HEK293 (cell line): ENCODE data around the gene VPS54.

Experiments
- BCL11A ChIP-seq: fragments of 450-650 bp; formaldehyde crosslinking; IDR thresholded peaks from 2 replicates; pipeline ENCODE4 v1.5.1; 2016; ENCODE audit warnings: low read depth, missing biosample characterization, missing genetic modification characterization
- GLIS1 ChIP-seq: fragments of 450-650 bp; formaldehyde crosslinking; IDR thresholded peaks from 2 replicates; pipeline ENCODE4 v1.5.1; 2016; ENCODE audit warnings: missing biosample characterization, missing genetic modification characterization
- HOXC10 ChIP-seq: sonication (generic); formaldehyde crosslinking; IDR thresholded peaks from 2 replicates; pipeline ENCODE4 v1.8.1; 2023; ENCODE audit warnings: mild to moderate bottlenecking, missing genetic modification reagents
- KLF9 ChIP-seq: fragments of 450-650 bp; formaldehyde crosslinking; IDR thresholded peaks from 2 replicates; pipeline ENCODE4 v1.5.1; 2016; ENCODE audit warnings: missing biosample characterization, missing genetic modification characterization, low read depth
- TCF7L2 ChIP-seq: IDR thresholded peaks from 2 replicates; pipeline ENCODE4 v1.6.1; 2011; ENCODE audit warnings: low read depth, mild to moderate bottlenecking, inconsistent platforms, low read length, moderate library complexity, borderline replicate concordance
- TRIM28 ChIP-seq: IDR thresholded peaks from 2 replicates; pipeline ENCODE4 v1.6.1; 2011; ENCODE audit warnings: low read length, control low read depth, borderline replicate concordance
- ZBTB21 ChIP-seq: fragments of 450-650 bp; formaldehyde crosslinking; IDR thresholded peaks from 2 replicates; pipeline ENCODE4 v1.5.1; 2017; ENCODE audit warnings: missing biosample characterization, missing genetic modification characterization
- ZFHX2 ChIP-seq: fragments of 450-650 bp; formaldehyde crosslinking; conservative IDR thresholded peaks from 2 replicates; pipeline ENCODE4 v1.5.1; 2016; ENCODE audit warnings: missing biosample characterization, missing genetic modification characterization
- ZNF121 ChIP-seq: fragments of 450-650 bp; formaldehyde crosslinking; IDR thresholded peaks from 2 replicates; pipeline ENCODE4 v1.5.1; 2016; ENCODE audit warnings: missing biosample characterization, missing genetic modification characterization
- ZNF138 ChIP-seq: fragments of 450-650 bp; formaldehyde crosslinking; IDR thresholded peaks from 2 replicates; pipeline ENCODE4 v1.5.1; 2016; ENCODE audit warnings: missing biosample characterization, missing genetic modification characterization, borderline replicate concordance
- ZNF239 ChIP-seq: fragments of 450-650 bp; formaldehyde crosslinking; IDR thresholded peaks from 2 replicates; pipeline ENCODE4 v1.5.1; 2016; ENCODE audit warnings: missing biosample characterization, missing genetic modification characterization
- ZNF394 ChIP-seq: fragments of 450-650 bp; formaldehyde crosslinking; IDR thresholded peaks from 2 replicates; pipeline ENCODE4 v1.5.1; 2016; ENCODE audit warnings: missing biosample characterization, missing genetic modification characterization, mild to moderate bottlenecking, moderate library complexity, borderline replicate concordance
- ZNF610 ChIP-seq: fragments of 450-650 bp; formaldehyde crosslinking; IDR thresholded peaks from 2 replicates; pipeline ENCODE4 v1.5.1; 2016; ENCODE audit warnings: missing biosample characterization, missing genetic modification characterization, borderline replicate concordance
- ZNF701 ChIP-seq: fragments of 450-650 bp; formaldehyde crosslinking; IDR thresholded peaks from 2 replicates; pipeline ENCODE4 v1.5.1; 2016; ENCODE audit warnings: missing biosample characterization, missing genetic modification characterization
- ZNF747 ChIP-seq: fragments of 450-650 bp; formaldehyde crosslinking; IDR thresholded peaks from 2 replicates; pipeline ENCODE4 v1.5.1; 2016; ENCODE audit warnings: missing biosample characterization, missing genetic modification characterization
- ZSCAN16 ChIP-seq: fragments of 450-650 bp; formaldehyde crosslinking; IDR thresholded peaks from 2 replicates; pipeline ENCODE4 v1.5.1; 2016; ENCODE audit warnings: missing biosample characterization, missing genetic modification characterization
- ZSCAN30 ChIP-seq: fragments of 450-650 bp; IDR thresholded peaks from 2 replicates; pipeline ENCODE4 v1.5.1; 2018; ENCODE audit warnings: missing biosample characterization, mild to moderate bottlenecking, missing genetic modification characterization, moderate library complexity
- TF ChIP-seq, protein P1 (sequence below): fragments of 450-650 bp; formaldehyde crosslinking; IDR thresholded peaks from 2 replicates; pipeline ENCODE4 v1.5.1; 2016; ENCODE audit warnings: missing biosample characterization, missing genetic modification characterization
- TF ChIP-seq, protein P2 (sequence below): fragments of 450-650 bp; formaldehyde crosslinking; IDR thresholded peaks from 2 replicates; pipeline ENCODE4 v1.5.1; 2016; ENCODE audit warnings: missing biosample characterization, missing genetic modification characterization
- TF ChIP-seq, protein P3 (sequence below): fragments of 450-650 bp; formaldehyde crosslinking; IDR thresholded peaks from 2 replicates; pipeline ENCODE4 v1.5.1; 2016; ENCODE audit warnings: missing biosample characterization, missing genetic modification characterization
- TF ChIP-seq, protein P4 (sequence below): fragments of 450-650 bp; formaldehyde crosslinking; IDR thresholded peaks from 2 replicates; pipeline ENCODE4 v1.5.1; 2017; ENCODE audit warnings: missing biosample characterization, missing genetic modification characterization
- TF ChIP-seq, protein P5 (sequence below): fragments of 450-650 bp; formaldehyde crosslinking; IDR thresholded peaks from 2 replicates; pipeline ENCODE4 v1.5.1; 2016; ENCODE audit warnings: missing biosample characterization, missing genetic modification characterization
- TF ChIP-seq, protein P6 (sequence below): fragments of 450-650 bp; IDR thresholded peaks from 2 replicates; pipeline ENCODE4 v1.5.1; 2018; ENCODE audit warnings: missing biosample characterization, mild to moderate bottlenecking, missing genetic modification characterization
- TF ChIP-seq, protein P7 (sequence below): fragments of 450-650 bp; formaldehyde crosslinking; IDR thresholded peaks from 2 replicates; pipeline ENCODE4 v1.5.1; 2016; ENCODE audit warnings: missing biosample characterization, missing genetic modification characterization
- TF ChIP-seq, protein P8 (sequence below): fragments of 450-650 bp; formaldehyde crosslinking; IDR thresholded peaks from 2 replicates; pipeline ENCODE4 v1.5.1; 2017; ENCODE audit warnings: missing biosample characterization, missing genetic modification characterization
- TF ChIP-seq, protein P9 (sequence below): fragments of 450-650 bp; formaldehyde crosslinking; IDR thresholded peaks from 2 replicates; pipeline ENCODE4 v1.5.1; 2016; ENCODE audit warnings: missing biosample characterization, missing genetic modification characterization

VPS54 gene

DNA sequence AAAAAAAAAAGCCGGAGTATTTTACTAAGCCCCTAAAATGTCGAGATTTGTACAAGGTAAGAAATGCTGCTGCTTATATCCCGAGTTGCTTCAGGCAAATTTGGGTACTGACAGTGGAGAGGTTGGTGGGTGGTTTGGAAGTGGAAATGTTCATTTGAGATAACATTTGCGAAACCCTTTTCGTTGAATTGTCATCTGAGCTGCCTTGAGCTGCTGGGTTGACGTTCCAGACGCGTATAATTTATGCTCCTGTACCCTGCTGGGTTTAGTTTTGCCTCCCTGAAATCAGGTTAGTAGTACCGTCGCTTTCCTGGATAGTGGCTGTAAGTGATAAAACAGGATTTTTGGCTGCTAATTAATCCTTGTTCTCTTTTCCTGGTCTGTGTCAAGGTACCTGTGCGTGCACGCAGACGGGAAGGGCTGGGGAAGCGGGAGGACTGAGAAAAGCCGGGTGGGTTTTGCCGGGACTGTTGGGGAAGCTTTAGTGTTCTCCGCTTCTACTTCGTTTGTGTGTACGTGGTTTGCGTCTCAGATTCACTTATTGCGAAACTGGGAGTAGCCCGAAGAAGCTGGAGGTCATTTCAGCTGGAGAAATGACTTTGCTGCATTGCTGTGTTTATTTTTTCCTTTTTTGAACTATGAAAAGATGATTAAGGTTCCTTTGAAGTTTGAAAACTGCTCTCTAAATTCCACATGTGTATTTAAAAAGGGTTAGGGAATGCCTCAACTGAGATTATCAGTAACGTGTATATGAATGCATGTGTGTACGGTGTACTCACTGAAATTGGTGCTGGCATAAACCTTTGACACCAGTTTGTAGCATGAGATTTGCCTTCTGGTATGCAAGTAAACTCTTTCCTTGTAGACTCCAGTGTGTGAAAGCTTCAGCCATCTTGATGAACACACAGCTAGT lies 176.8 kb downstream of the VPS54 start (continued):
- TF ChIP-seq, protein P1, sequence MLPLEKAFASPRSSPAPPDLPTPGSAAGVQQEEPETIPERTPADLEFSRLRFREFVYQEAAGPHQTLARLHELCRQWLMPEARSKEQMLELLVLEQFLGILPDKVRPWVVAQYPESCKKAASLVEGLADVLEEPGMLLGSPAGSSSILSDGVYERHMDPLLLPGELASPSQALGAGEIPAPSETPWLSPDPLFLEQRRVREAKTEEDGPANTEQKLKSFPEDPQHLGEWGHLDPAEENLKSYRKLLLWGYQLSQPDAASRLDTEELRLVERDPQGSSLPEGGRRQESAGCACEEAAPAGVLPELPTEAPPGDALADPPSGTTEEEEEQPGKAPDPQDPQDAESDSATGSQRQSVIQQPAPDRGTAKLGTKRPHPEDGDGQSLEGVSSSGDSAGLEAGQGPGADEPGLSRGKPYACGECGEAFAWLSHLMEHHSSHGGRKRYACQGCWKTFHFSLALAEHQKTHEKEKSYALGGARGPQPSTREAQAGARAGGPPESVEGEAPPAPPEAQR, result no peak
- TF ChIP-seq ZFHX2 (tag by site-specific recombination), result no peak
- peak; percentile 99 for TF ChIP-seq ZNF394 (tag by site-specific recombination)
- TF ChIP-seq, protein P2, sequence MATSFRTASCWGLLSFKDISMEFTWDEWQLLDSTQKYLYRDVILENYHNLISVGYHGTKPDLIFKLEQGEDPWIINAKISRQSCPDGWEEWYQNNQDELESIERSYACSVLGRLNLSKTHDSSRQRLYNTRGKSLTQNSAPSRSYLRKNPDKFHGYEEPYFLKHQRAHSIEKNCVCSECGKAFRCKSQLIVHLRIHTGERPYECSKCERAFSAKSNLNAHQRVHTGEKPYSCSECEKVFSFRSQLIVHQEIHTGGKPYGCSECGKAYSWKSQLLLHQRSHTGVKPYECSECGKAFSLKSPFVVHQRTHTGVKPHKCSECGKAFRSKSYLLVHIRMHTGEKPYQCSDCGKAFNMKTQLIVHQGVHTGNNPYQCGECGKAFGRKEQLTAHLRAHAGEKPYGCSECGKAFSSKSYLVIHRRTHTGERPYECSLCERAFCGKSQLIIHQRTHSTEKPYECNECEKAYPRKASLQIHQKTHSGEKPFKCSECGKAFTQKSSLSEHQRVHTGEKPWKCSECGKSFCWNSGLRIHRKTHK, result no peak
- TF ChIP-seq ZNF121 (tag by site-specific recombination), result no peak
- TF ChIP-seq KLF9 (tag by site-specific recombination), result no peak
- TF ChIP-seq TRIM28, result peak; percentile 78; the same call in 1 of the 2 replicates
- TF ChIP-seq HOXC10 (CRISPR knock-in tag), result no peak
- TF ChIP-seq TCF7L2, result no peak
- TF ChIP-seq, protein P3, sequence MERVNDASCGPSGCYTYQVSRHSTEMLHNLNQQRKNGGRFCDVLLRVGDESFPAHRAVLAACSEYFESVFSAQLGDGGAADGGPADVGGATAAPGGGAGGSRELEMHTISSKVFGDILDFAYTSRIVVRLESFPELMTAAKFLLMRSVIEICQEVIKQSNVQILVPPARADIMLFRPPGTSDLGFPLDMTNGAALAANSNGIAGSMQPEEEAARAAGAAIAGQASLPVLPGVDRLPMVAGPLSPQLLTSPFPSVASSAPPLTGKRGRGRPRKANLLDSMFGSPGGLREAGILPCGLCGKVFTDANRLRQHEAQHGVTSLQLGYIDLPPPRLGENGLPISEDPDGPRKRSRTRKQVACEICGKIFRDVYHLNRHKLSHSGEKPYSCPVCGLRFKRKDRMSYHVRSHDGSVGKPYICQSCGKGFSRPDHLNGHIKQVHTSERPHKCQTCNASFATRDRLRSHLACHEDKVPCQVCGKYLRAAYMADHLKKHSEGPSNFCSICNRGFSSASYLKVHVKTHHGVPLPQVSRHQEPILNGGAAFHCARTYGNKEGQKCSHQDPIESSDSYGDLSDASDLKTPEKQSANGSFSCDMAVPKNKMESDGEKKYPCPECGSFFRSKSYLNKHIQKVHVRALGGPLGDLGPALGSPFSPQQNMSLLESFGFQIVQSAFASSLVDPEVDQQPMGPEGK, result no peak
- TF ChIP-seq ZNF138 (tag by site-specific recombination), result no peak
- TF ChIP-seq, protein P4, sequence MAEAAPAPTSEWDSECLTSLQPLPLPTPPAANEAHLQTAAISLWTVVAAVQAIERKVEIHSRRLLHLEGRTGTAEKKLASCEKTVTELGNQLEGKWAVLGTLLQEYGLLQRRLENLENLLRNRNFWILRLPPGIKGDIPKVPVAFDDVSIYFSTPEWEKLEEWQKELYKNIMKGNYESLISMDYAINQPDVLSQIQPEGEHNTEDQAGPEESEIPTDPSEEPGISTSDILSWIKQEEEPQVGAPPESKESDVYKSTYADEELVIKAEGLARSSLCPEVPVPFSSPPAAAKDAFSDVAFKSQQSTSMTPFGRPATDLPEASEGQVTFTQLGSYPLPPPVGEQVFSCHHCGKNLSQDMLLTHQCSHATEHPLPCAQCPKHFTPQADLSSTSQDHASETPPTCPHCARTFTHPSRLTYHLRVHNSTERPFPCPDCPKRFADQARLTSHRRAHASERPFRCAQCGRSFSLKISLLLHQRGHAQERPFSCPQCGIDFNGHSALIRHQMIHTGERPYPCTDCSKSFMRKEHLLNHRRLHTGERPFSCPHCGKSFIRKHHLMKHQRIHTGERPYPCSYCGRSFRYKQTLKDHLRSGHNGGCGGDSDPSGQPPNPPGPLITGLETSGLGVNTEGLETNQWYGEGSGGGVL (tag by site-specific recombination), result no peak
- TF ChIP-seq ZNF610, result no peak
- no peak for TF ChIP-seq ZBTB21 (tag by site-specific recombination)
- no peak for TF ChIP-seq ZSCAN16 (tag by site-specific recombination)
- no peak for TF ChIP-seq ZSCAN30 (tag by site-specific recombination)
- TF ChIP-seq, protein P5, sequence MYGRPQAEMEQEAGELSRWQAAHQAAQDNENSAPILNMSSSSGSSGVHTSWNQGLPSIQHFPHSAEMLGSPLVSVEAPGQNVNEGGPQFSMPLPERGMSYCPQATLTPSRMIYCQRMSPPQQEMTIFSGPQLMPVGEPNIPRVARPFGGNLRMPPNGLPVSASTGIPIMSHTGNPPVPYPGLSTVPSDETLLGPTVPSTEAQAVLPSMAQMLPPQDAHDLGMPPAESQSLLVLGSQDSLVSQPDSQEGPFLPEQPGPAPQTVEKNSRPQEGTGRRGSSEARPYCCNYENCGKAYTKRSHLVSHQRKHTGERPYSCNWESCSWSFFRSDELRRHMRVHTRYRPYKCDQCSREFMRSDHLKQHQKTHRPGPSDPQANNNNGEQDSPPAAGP (tag by site-specific recombination), result no peak
- TF ChIP-seq, protein P6, sequence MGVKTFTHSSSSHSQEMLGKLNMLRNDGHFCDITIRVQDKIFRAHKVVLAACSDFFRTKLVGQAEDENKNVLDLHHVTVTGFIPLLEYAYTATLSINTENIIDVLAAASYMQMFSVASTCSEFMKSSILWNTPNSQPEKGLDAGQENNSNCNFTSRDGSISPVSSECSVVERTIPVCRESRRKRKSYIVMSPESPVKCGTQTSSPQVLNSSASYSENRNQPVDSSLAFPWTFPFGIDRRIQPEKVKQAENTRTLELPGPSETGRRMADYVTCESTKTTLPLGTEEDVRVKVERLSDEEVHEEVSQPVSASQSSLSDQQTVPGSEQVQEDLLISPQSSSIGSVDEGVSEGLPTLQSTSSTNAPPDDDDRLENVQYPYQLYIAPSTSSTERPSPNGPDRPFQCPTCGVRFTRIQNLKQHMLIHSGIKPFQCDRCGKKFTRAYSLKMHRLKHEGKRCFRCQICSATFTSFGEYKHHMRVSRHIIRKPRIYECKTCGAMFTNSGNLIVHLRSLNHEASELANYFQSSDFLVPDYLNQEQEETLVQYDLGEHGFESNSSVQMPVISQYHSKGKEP (tag by site-specific recombination), result no peak
- TF ChIP-seq, protein P7, sequence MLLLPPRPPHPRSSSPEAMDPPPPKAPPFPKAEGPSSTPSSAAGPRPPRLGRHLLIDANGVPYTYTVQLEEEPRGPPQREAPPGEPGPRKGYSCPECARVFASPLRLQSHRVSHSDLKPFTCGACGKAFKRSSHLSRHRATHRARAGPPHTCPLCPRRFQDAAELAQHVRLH (tag by site-specific recombination), result no peak
- TF ChIP-seq ZNF747 (tag by site-specific recombination), result no peak
- TF ChIP-seq ZNF701 (tag by site-specific recombination), result no peak
- TF ChIP-seq, protein P8, sequence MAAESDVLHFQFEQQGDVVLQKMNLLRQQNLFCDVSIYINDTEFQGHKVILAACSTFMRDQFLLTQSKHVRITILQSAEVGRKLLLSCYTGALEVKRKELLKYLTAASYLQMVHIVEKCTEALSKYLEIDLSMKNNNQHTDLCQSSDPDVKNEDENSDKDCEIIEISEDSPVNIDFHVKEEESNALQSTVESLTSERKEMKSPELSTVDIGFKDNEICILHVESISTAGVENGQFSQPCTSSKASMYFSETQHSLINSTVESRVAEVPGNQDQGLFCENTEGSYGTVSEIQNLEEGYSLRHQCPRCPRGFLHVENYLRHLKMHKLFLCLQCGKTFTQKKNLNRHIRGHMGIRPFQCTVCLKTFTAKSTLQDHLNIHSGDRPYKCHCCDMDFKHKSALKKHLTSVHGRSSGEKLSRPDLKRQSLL (tag by site-specific recombination), result no peak
- TF ChIP-seq BCL11A (tag by site-specific recombination), result no peak
- TF ChIP-seq, protein P9, sequence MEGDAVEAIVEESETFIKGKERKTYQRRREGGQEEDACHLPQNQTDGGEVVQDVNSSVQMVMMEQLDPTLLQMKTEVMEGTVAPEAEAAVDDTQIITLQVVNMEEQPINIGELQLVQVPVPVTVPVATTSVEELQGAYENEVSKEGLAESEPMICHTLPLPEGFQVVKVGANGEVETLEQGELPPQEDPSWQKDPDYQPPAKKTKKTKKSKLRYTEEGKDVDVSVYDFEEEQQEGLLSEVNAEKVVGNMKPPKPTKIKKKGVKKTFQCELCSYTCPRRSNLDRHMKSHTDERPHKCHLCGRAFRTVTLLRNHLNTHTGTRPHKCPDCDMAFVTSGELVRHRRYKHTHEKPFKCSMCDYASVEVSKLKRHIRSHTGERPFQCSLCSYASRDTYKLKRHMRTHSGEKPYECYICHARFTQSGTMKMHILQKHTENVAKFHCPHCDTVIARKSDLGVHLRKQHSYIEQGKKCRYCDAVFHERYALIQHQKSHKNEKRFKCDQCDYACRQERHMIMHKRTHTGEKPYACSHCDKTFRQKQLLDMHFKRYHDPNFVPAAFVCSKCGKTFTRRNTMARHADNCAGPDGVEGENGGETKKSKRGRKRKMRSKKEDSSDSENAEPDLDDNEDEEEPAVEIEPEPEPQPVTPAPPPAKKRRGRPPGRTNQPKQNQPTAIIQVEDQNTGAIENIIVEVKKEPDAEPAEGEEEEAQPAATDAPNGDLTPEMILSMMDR (tag by site-specific recombination), result no peak
- no peak for TF ChIP-seq ZNF239
- no peak for TF ChIP-seq GLIS1 (tag by site-specific recombination)
